Esophagus (tissue), 2 donors: Measurements from ENCODE around the gene INS. TPM values are rescaled to one million over a fixed set of nuclear protein-coding genes. Genes with fewer than 3 reads are reported as not detected.
A peak's percentile ranks its signal among the peaks of the same experiment; 100 is the strongest.

ENCODE experiments used
- H3K27ac ChIP-seq, 2 donors: one replicate each; pipeline ENCODE4 v1.5.1; 2013; ENCODE audit warnings: low read depth in 2 of 2, mild to moderate bottlenecking in 2 of 2, inconsistent platforms in 1 of 2, low read length in 1 of 2, moderate library complexity in 1 of 2
- H3K27me3 ChIP-seq, 2 donors: one replicate each; pipeline ENCODE4 v1.6.1; 2013; ENCODE audit warnings: low read length in 2 of 2, control low read depth in 1 of 2, mild to moderate bottlenecking in 1 of 2; ENCODE audit not compliant: insufficient read depth in 2 of 2, control insufficient read depth in 1 of 2
- H3K36me3 ChIP-seq, 2 donors: one replicate each; pipeline ENCODE4 v1.6.1; 2013; ENCODE audit warnings: low read length in 1 of 2; ENCODE audit not compliant: control insufficient read depth in 2 of 2, insufficient read depth in 2 of 2
- H3K4me1 ChIP-seq, 2 donors: one replicate each; pipeline ENCODE4 v1.6.1; 2013; ENCODE audit warnings: low read length in 1 of 2; ENCODE audit not compliant: control insufficient read depth in 2 of 2, insufficient read depth in 2 of 2
- H3K4me3 ChIP-seq, 2 donors: one replicate each; pipeline ENCODE4 v1.5.1; 2013; ENCODE audit warnings: low read length in 2 of 2, mild to moderate bottlenecking in 2 of 2, low read depth in 1 of 2, moderate library complexity in 1 of 2
- H3K9me3 ChIP-seq, 2 donors: one replicate each; pipeline ENCODE4 v1.6.1; 2013; ENCODE audit warnings: mild to moderate bottlenecking in 2 of 2, low read depth in 1 of 2, low read length in 1 of 2, moderate library complexity in 1 of 2; ENCODE audit not compliant: control insufficient read depth in 2 of 2, insufficient read depth in 1 of 2
- WGBS, 2 donors: extraction: QIAGEN DNeasy Blood & Tissue Kit; methylation state at CpG; one replicate each; pipeline ENCODE4 v1.1.7; 2013; 5-methylcytosine and 5-hydroxymethylcytosine counted together
- polyA plus RNA-seq, 2 donors: library from polyadenylated mRNA; stranded (reverse); fragments of 200-250 nt; gene quantifications; one replicate each; pipeline ENCODE4 v1.2.3, GENCODE V29; 2013
- donor health status: healthy with polysubstance abuse.
- donor health status: Bipolar disorder and iron deficiency.

Gene INS
- polyA plus RNA-seq, 2 donors = 1.4 to 3.3 TPM

DNA sequence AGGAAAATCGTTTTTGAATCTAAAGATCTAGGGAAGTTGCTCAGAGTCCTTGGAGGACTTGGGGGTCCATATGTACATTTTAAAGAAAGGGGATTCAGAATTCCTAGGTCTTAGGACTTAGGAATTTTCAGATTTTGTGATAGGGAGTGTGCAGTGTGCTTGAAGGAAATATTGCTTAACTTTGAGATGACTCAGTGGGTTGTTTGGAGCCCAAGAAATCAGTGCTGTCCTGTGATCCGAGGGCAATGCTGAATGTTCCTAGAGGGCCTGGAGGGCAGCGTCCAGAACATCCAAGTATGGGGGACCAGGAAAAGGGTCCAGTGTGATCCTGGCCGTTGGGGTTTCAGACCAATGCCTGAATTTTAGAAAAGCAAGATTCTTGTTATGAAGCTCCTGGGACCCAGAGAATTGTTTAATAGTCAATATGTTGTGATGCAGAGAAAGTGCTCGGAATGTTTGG, 18.7 kb downstream of the INS start:
- no peak overlapping the region for H3K27ac ChIP-seq
- H3K36me3 ChIP-seq = no peaks in the 10 kb centered on the region
- no peak overlapping the region for H3K4me3 ChIP-seq
- no peaks in the 10 kb centered on the region for H3K9me3 ChIP-seq
- 15% methylated on average over 5 of the region's 5 CpGs for WGBS, 2 donors
- peaks cover 2 to 3% of the 10 kb centered on the region in 2 donors for H3K4me1 ChIP-seq
- H3K27me3 ChIP-seq = peaks cover 13 to 36% of the 10 kb centered on the region in 2 donors

DNA sequence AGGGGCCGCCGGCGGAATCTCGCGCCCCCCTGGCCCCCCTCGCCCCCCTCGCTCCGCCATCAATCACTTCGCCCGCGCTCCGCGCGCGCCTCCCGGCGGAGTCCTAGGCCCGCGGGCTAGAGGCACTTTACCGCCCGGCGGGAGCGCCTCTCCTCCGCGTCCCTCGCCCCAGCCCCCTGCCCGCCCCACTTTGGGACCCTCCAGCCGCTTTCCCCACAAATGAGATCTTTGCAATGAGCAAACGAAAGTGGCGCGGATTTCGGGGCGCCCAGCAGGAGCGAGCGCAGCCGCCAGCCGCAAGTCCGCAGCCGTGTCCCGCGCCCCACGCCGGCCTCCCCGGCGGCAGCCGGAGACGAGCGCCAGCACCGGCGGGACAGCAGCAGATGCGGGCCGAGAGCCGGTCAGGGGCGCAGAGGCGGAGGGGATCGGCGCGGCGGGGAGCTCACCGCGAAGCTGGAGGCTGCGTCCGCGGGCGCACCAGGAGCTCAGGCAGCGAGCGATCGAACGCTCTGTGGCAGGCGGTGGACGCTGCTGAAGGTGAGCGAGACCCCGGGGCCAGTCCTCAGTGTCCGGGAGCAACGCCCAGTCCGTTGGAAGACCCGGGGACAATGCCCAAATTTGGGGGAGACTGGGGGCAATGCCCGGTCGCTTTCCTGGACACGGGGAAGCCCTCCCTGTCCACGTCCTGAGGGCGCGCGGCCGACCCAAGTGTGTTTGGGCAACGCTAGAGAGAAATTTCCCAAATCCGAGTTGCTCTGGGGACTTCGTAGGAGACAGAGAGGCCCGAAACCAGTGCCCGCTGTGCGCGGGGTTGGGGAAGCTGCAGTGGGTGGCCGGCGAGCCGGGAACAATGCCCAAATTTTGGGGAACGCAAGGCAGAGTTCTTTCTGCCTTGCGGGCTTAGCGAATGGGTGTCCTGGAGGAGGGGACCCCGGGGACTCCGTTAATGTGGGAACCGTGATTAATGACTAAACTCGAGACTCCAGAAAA, 20.3 kb downstream of the INS start:
- Histone ChIP-seq H3K36me3 (no peaks in the 10 kb centered on the region), H3K4me3 (no peak overlapping the region), H3K27me3 (peaks cover 9 to 39% of the 10 kb centered on the region in 2 donors), H3K9me3 (no peaks in the 10 kb centered on the region), H3K27ac (no peak overlapping the region), H3K4me1 (peaks cover 2 to 3% of the 10 kb centered on the region in 2 donors)
- WGBS, 2 donors = 8 to 9% methylated on average over 98 to 102 of the region's 102 CpGs

DNA sequence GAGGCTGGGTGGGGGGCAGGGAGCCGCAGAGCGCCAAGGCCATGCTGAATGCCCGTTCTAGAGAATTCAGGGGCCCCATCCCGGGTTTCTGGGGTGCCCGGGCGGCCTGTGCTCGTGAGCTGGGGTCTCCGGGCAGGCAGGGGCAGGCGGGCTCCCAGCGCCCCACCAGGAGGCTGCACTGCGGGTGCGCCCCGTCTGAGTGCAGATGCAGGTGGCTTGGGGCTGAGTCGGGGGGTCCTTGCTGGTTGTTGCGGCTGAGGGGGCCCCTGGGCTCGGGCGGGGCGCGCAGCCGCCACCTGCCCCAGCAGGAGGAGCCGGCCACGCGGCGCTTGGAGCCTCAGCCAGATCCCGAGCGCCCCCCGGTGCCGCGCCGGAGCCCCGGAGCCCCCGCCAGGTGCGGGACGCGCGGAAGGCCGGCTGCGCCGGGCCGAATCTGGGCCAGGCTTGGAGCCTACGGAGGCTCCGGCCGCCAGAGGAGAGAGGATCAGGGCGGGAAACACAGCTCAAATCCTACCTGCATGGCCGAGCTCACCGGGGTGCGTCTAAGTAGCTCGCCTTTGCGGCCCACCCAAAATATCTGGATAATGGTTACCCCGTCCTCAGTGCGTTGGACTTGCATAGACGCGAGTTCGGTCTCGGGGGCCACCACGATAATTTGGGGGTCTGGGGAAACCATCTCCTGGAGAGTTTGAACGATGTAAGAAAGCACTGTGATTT, 21.2 kb downstream of the INS start:
- Histone ChIP-seq H3K4me1 (peaks cover 2 to 3% of the 10 kb centered on the region in 2 donors), H3K27me3 (peaks cover 6 to 39% of the 10 kb centered on the region in 2 donors), H3K4me3 (peak overlapping the region in 1 of 2 donors; percentile 8)

GRCh38 chr11:2139123-2139521, 21.9 kb downstream of the INS start, which contains the start of gene IGF2:
Gene IGF2, minus strand, starts transcription at chr11:2139389. Its CDS starts 3,866 bp downstream, at chr11:2135523.
- Histone ChIP-seq H3K4me1 (peaks cover 2 to 3% of the 10 kb centered on the region in 2 donors), H3K27me3 (peaks cover 10 to 39% of the 10 kb centered on the region in 2 donors), H3K27ac (no peak within 1 kb of the TSS), H3K36me3 (no peaks in the 10 kb centered on the region), H3K9me3 (no peaks in the 10 kb centered on the region), H3K4me3 (peak within 1 kb of the TSS; percentile 11 to 25)
- WGBS, 2 donors = 1 to 2% methylated on average over 9 to 62 of the region's 62 CpGs

More for the DNA sequence above, 21.2 kb downstream of the INS start:
- no peak overlapping the region for H3K27ac ChIP-seq
- no peaks in the 10 kb centered on the region for H3K9me3 ChIP-seq
- H3K36me3 ChIP-seq = no peaks in the 10 kb centered on the region
- 2 to 3% methylated on average over 50 to 57 of the region's 57 CpGs for WGBS, 2 donors

GRCh38 chr11:2138431-2139122, 22.4 kb downstream of the INS start:
- no peak overlapping the region for H3K27ac ChIP-seq
- no peaks in the 10 kb centered on the region for H3K36me3 ChIP-seq
- 2% methylated on average over 32 to 68 of the region's 68 CpGs for WGBS, 2 donors
- H3K4me3 ChIP-seq = peak overlapping the region; percentile 11 to 25
- H3K9me3 ChIP-seq = no peaks in the 10 kb centered on the region
- H3K27me3 ChIP-seq = peaks cover 10 to 39% of the 10 kb centered on the region in 2 donors
- peaks cover 2 to 3% of the 10 kb centered on the region in 2 donors for H3K4me1 ChIP-seq

DNA sequence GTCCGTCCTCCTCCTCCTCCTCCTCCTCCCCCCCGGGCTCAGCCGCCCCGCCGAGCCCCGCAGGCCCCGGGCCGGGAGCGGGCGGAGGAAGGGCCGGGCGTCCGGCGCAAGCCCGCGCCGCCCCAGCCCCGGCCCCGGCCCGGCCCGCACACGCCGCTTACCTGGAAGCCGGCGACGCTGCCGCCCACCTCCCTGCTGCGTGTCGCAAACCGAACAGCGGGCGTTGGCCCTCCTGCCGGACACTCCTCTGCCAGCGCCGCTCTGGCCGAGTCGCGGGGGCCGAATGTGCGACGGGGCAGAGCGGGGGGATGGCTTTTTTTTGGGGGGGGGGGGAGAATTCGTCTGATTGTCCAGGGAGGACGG, 23.0 kb downstream of the INS start:
- Histone ChIP-seq H3K4me1 (peaks cover 2 to 3% of the 10 kb centered on the region in 2 donors), H3K27me3 (peaks cover 10 to 39% of the 10 kb centered on the region in 2 donors), H3K4me3 (peak overlapping the region in 1 of 2 donors; percentile 11), H3K36me3 (no peaks in the 10 kb centered on the region), H3K9me3 (no peaks in the 10 kb centered on the region), H3K27ac (no peak overlapping the region)
- 0 to 1% methylated on average over 19 to 44 of the region's 44 CpGs for WGBS, 2 donors

DNA sequence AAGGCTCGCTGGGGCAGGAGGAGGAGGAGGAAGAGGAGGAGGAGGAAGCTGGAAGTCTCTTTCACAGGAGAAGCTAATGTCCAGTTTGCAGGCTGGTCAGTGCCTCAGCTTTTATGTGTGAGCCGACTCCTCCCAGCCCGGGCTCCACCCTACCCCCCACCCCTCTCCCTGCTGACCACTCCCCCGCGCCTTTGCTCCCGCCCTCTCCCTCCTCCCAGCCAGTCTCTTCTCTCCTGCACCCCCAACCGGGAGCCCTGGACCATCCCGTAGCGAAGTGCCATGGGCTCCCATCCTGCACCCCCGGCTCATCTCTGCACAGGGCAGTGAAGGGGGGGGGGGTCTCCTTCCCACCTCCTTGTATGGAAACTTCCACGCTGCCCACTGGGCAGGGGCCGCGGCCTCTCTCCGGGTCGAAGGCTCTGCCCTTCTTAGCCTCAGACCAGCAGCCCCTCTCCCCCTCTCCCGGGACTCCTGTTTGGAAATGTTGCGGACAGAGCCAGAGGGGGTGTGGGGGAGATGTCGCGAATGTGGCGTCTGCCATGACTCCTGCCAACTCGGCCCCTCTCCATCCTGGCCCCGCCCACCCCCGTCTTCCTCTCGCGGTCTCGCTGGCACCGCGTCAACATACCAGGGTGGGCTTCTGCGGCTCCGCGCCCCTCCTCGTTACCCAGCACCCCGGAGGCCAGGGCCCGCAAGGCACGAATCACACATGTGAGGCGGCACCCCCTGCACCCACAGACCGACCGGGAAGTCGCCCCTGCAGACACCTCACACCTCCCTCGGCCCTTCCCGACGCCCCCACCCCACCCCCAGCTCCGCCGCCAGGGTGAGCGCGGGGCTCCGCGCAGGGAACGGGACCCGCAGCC, 23.6 kb downstream of the INS start:
- Histone ChIP-seq H3K27me3 (peaks cover 10 to 39% of the 10 kb centered on the region in 2 donors), H3K27ac (no peak overlapping the region), H3K4me1 (peaks cover 2 to 3% of the 10 kb centered on the region in 2 donors), H3K4me3 (peak overlapping the region in 1 of 2 donors; percentile 11), H3K9me3 (no peaks in the 10 kb centered on the region), H3K36me3 (no peaks in the 10 kb centered on the region)
- WGBS, 2 donors = 2% methylated on average over 45 to 50 of the region's 50 CpGs

- no peak overlapping the region for H3K4me3 ChIP-seq
- no peaks in the 10 kb centered on the region for H3K36me3 ChIP-seq
- WGBS, 2 donors = 25 to 35% methylated on average over 8 of the region's 8 CpGs
- H3K27me3 ChIP-seq = peaks cover 10 to 39% of the 10 kb centered on the region in 2 donors
- peaks cover 2 to 3% of the 10 kb centered on the region in 2 donors for H3K4me1 ChIP-seq
- no peak overlapping the region for H3K27ac ChIP-seq
- H3K9me3 ChIP-seq = peaks cover 0 to under 1% of the 10 kb centered on the region in 2 donors
These were observed 24.1 kb downstream of the INS start for GRCh38 chr11:2136952-2137201.
